Skin epidermis (tissue), 12 donors: ENCODE results near the gene MAN1A1.
A peak's percentile ranks its signal among the peaks of the same experiment; 100 is the strongest.
"Not testable (repeated sequence)": the region's sequence is repeated elsewhere in the genome, so short reads cannot be mapped to it uniquely, and the experiment has no call there.

ENCODE experiments used
- H3K27ac ChIP-seq, 21 experiments: fragments of 200-600 bp; sonication (generic) in 11 of 21; one replicate each; pipeline ENCODE4 v1.5.0; 2020; ENCODE audit warnings: mild to moderate bottlenecking in 3 of 21, inconsistent platforms in 2 of 21, moderate library complexity in 2 of 21
- H3K4me3 ChIP-seq, 7 experiments: fragments of 200-600 bp; sonication (generic) in 2 of 7; one replicate each; pipeline ENCODE4 v1.5.0; 2020; ENCODE audit warnings: inconsistent platforms in 2 of 7, mild to moderate bottlenecking in 2 of 7, moderate library complexity in 1 of 7

MAN1A1 gene

DNA sequence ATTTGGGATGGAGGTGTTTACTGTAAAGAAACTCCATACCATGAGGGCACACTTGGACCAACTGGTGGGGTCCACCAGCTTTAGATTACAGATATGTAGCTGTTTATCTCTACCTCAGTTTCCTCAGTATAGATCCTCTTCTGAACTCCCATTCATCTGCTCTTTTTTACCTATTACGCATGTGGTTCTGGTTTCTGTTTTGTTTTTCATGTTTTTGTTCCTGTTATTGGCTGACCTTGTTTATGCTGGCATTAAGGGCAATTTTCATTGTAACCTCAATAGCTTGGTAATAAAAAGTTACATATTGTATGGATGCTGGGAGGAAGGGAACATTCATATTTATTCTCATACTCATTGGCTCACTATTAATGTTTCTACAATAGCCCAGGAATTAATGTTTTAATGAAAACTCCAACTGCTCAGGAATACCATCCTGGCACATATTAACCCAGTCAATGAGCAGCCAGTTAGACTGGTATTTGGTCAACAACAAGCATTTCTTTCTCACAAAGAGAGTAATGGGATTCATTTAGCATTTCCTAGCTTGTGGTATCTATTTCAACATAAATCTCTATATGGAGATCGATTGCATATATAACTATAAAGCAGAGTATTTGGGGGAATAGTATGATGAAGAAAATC lies 187.3 kb downstream of the MAN1A1 start:
- Histone ChIP-seq H3K4me3 (no peak overlapping the region), H3K27ac (no peak overlapping the region)

DNA sequence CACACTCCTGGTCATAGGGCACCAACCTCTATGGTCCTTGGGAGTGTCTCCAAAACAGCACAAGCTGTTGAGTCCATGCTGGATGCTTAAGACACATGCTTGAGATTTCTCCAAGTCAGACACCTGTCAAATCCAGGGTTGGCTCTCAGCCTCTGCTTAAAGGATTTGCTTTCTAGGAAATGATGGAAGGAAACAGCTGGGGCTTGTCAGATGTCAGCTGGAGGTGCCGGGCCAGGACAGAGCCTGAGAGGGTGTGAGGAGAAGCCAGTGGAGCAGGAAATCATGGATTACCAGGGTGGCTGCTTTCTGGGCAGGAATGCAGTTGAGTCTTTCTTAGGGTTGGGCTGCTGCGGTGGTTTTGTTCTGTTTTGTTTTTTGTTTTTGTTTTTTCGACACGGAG lies 188.1 kb downstream of the MAN1A1 start:
- Histone ChIP-seq H3K4me3 (no peak overlapping the region), H3K27ac (no peak overlapping the region)

DNA sequence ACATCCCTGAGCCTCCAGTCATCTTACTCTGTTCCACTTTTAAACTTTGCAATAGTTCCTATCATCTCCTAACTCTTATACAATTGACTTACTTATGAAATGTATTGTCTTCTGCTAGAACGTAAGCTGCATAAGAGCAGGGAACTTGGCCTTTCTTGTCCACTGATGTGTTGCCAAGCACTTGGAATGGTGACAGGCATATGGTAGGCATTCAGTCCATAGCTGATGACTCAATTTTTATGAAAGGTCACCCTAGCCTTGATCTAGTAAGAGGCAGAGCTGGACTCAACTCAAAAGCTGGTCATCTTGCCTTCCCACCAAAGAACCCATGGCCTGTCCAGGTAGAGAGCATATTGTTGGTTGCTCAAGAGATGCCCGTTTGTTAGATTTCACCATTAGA lies 188.7 kb downstream of the MAN1A1 start:
- Histone ChIP-seq H3K27ac (no peak overlapping the region), H3K4me3 (no peak overlapping the region)

DNA sequence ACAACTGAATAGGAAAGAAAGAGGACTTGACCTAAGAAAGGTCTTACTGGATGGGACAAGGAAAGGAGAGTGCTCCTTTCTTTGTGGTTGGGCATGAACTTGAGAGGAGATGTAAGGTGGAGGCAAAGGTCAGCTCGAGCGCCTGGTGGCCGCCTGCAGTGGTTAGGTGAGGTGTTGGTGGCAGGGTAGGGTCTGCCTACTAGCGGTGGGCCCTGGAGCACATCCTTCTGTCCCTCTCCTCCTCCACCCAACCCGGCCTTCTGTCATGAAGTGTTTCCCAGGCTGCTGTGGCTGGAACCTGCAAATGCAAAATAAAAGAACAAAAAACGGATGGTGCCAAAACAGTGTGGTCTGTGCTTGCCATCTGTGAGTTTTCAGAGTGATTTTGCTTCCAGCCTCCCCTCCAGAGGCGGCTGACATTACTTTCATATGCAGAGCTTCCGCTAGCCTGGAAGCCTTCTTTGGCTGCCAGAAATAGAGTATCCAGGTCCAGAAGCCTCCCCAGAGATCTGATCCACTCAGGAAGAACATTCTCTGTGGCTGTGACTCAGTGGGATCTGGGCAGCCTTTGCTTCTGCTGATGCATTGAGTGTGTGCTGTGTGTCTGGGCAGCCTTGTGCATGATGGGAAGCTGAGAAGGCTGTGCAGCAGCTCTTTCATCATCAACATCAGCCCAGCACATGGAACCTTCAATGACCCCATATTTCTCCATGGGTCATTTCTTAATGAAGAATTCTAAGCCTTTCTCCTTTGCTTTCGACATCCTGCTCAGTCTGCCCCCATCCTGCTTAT lies 191.3 kb downstream of the MAN1A1 start:
- Histone ChIP-seq H3K27ac (peak overlapping the region in 5 of 21 experiments; percentile 29 to 71 (median 36)), H3K4me3 (no peak overlapping the region)

DNA sequence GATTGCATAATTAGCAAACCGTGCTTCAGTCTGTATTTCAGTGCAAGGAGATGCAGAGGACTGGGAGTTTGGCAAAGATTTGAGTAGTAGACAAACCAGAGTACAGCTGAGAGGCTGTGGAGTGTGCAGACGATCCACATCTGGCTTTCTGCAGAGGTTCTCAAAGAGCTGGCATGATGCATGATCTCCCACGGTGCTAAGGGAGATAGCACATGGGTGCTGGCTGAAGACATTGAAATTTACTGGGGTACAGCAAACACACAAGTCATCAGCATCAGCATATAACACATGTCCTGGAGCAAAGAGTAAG lies 192.1 kb downstream of the MAN1A1 start:
- peak overlapping the region in 3 of 21 experiments; percentile 36 to 71 (median 38) for H3K27ac ChIP-seq
- H3K4me3 ChIP-seq, result no peak overlapping the region

DNA sequence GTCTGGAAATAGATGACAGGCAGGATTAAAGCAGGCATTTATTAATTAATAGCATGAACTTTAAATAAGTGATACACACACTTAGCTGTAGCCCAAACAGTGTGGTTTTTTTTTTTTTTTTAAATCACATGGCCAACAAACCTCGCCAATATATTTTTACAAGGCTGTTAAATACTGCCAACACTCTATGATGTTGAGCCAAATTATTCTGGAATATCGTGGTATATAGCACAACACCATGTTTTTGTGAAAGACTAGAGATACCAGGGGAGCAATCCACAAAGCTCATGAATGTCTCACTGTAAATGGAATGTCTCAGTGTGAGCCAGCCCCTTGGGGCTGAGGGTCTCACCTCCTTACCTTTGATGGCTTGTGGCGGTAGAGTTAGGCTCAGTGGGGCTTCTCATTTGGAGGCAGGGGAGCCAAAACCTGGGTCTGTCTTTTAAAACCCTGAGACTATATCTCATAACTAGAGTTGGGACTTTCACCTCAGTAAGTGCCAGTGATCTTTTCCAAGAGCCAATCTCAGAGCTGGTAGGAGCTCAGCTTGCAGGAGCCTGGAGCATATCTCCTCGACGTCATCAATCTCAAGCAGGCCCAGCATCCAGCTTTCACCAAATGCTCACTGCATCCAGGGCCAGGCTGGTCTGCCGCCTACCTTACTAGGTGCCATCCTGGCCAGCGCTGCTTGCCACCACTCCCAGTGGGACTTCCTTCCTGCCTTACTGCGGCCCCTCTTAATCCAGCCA lies 192.6 kb downstream of the MAN1A1 start:
- H3K4me3 ChIP-seq, result no peak overlapping the region
- H3K27ac ChIP-seq, result peak overlapping the region in 2 of 21 experiments; percentile 27 to 71

DNA sequence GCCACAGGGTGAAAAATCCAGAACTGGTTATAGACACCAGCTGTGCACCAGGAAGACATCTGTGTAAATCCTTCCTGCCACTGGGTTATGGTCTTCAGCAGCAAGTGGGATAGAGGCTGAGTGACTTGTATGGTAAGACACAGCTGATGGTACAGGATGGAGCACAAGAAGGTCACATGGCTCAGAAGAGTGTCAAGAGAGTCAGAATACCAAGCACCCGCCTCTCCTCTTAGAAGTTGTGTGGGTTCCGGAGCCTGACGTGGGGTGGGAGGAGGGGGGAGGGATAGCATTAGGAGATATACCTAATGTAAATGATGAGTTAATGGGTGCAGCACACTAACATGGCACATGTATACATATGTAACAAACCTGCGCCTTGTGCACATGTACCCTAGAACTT lies 193.5 kb downstream of the MAN1A1 start:
- not testable (repeated sequence) for H3K27ac ChIP-seq, H3K4me3 ChIP-seq

DNA sequence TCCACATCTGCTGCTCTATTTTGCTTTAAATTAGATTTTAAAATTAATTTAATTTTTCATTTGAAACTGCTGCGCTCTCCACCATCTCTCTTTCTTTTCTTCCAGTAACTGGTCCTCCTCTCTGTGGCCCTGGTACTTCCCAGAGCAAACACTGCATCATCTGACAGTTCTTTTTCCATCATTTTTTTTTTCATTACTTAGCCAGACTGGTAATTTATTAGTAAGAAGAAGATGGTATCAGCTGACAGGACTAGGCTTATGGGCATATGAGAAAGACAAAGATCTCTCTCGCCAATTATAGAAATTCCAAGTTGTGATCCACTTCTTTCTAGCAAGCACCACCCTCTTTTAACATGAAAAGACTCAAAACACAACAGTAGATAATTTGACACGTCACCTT lies 197.4 kb downstream of the MAN1A1 start:
- Histone ChIP-seq H3K4me3 (no peak overlapping the region), H3K27ac (no peak overlapping the region)

DNA sequence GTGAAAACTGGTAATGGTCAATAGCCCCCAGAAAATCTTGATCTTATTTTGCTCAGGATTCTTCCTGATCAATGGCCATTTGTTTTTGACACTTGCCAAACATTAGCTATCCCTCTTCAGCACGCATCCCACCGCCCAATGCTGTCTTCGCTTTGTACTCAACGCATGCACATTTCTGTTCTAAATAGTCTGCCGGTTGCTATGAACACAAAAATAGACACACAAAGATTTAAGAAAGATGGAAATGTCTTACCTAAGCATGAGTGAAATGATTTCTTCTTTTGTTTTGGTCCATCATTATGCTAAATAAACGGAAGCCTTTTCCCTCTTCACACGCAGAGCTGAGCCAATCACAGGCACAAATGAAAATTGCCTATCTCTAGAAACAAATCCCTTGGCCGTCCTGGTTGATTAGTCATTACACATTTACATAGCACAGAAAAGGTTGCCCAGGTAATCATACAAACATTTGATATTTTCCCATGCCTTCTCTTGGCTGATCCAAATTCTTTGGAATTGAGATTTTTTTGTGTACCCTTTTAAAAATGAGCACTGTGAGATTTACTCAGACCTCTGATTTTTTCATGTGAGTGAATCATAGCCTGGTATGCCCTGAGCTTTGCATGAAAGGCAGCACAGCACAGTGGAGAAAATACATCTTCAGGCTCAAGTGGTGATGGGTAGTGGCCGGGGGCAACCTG lies 200.6 kb downstream of the MAN1A1 start:
- Histone ChIP-seq H3K27ac (no peak overlapping the region), H3K4me3 (no peak overlapping the region)

DNA sequence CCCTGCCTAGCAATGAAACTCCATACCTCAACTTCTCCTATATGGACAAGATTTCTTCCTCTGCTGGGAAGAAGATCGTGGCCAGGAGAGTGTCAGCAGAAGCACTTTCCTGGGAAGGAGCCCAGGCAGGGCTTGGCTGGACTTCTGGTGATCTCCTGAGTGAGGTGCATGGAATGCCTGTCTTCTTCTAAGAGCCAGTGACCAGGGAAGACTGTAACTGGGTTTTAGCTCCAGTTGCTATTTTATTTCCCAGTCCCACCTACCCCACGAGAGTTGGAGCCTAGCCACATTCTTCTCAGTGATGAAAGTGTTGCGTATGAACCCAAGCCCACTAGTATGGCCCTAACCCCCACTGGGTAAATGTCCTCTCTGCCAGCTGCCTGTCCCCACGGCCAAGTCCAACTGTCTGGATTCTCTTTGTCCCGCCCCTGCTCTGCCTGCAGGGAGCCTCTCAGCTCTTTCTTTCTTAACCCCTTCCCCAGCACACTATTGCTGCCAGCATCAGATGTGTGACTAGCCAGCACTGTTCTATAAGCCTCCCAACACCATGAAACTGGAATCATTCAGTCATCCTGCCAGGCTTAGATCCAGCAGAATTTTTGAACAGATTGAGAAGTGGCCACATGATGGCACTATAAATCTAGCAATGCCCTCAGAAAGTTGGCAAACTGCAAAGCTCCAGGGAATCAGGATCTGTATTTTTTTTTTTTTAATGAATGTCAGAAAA lies 201.3 kb downstream of the MAN1A1 start:
- peak overlapping the region in 13 of 21 experiments; percentile 8 to 80 (median 44) for H3K27ac ChIP-seq
- H3K4me3 ChIP-seq, result no peak overlapping the region

DNA sequence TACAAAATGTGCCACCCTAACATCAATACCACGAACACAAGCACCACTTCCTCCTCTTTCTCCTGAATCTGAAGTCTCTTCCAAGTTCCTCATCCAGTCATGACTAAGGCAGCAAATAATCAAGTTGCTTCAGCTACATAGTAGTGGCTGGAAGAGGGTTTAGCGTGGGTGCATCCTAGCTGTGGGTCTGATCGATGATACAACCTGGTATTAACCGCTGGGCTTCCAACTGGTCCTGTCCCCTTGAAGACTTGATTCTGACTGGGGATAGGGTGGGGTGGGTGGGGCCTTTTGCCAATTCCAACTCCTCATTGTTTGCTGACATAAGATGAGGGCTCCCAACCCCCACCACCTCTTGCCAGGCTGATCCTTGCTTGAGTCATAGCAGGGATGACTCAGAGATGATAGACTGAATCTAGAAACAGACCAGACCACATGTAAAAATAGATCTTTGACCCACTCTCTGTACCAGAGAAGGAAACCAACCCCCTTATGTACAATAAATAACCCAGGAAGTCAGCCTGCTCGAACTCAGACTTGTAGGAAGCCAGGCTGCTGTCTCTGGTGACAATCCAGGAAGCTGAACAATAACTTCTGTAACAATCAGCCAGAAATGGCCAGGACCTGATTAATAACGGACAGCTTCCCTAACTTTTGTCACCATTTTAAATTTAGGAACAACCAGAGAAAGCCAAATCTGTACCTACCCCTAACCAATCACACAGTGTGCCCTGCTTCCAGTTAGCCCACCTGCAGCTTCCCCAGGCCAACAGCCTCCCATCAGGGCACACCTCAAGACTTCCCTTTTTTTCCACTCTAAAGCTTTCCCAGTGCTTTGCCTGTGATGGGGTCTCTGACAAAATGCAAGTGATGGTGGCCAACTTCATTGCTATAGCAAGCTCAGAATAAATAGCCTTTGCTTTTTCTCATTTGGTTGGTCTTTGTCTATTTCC lies 202.2 kb downstream of the MAN1A1 start:
- no peak overlapping the region for H3K4me3 ChIP-seq
- peak overlapping the region in 16 of 21 experiments; percentile 10 to 80 (median 36) for H3K27ac ChIP-seq

DNA sequence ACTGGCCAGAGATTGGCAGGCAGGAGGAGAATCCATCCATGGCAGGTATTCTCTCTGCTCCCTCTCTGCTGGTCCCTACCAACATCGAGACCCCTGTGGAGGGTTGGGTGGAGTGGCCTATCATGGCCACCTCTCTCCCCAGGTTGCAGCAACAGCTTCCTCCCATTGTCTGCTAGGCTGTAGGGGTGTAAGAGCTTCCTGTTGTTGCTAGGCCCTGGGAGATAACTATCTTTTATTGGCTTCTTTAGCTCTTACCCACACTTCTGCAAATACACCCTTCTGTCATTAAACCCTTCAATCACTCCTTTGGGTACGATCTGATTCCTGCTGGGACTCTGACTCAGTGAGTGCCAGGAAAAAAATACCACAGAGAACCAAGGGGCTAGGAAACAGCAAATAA lies 204.4 kb downstream of the MAN1A1 start:
- no peak overlapping the region for H3K27ac ChIP-seq

DNA sequence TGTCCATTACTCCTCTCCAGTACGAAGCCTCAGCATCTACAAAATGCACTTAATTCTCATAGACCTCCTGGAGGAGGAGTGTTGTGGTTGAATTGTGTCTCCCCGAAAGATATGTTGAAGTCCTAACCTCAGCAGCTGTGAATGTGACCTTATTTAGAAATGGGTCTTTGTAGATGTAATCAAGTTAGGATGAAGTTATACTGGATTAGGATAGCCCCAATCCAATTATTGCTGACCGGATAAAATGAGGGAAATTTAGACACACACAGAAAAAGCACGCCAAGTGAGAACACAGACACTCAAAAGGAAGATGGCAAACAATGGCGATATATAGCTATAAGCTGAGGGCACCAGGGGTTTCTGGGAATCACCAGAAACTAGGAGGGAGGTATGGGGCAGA lies 206.9 kb downstream of the MAN1A1 start:
- Histone ChIP-seq H3K27ac (no peak overlapping the region), H3K4me3 (no peak overlapping the region)

More for the DNA sequence above, 204.4 kb downstream of the MAN1A1 start:
- no peak overlapping the region for H3K4me3 ChIP-seq

DNA sequence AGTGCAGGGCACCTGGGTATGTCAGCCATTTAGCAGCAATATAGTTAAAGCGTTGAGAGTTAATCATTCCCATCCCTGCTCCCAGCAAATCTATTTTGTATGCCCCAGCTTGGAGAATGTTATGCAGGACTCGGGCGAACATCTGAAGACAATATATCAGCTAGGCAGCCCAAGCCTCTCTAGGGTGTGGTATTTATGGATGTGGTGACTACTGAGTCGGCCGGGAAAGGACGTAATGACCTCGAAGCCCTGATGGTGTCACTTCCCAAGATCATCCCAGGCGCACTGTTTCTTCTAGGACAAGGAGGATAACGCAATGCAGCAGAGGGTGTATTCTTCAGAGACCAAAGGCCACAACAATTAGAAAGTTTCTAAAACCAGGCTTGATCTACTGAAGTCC lies 207.5 kb downstream of the MAN1A1 start:
- no peak overlapping the region for H3K27ac ChIP-seq
- no peak overlapping the region for H3K4me3 ChIP-seq

DNA sequence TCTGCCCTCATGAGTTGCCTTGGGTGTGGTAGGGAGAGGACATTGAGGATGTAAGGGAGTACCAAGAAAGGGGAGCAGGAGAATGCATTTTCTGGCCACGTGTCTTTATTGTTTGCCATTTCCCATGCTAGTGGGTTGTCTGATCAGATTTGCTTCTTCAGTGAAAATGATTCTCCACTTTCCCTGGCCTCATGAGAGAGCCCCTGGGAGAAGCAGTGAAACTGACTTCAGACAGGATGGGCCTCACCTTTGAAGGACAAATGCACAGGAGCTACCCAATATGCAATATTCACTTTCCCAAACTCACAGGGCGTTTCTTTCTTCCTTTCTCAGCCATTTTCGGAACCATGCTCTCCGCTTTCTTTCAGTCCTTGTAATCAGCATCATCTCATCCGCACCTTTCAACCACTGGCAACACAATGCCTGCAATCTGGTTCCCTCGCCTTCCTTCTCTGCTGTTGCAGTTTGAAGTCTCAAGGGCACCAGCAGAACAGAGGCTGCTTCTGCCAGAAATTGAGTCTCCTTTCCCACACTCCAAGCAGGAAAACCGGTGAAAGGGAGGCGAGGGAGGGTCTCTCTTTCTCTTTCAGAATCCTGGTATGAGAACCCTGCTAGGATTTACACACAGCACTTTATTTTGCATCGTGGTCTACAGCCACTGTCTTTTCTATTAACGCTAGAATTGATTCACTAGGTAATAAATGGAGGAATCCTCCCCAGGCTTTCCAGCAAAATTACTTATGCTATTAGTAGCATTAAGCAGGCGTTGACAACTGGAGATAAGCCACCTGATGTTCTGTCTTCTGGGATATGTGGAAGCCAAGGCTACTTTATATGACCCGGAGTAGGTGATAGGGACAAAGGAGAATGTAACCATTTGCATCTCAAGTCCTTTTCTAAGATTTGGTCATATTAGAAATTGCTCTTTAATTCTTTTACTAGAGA lies 209.1 kb downstream of the MAN1A1 start:
- Histone ChIP-seq H3K4me3 (no peak overlapping the region), H3K27ac (peak overlapping the region in 1 of 21 experiments; percentile 25)

DNA sequence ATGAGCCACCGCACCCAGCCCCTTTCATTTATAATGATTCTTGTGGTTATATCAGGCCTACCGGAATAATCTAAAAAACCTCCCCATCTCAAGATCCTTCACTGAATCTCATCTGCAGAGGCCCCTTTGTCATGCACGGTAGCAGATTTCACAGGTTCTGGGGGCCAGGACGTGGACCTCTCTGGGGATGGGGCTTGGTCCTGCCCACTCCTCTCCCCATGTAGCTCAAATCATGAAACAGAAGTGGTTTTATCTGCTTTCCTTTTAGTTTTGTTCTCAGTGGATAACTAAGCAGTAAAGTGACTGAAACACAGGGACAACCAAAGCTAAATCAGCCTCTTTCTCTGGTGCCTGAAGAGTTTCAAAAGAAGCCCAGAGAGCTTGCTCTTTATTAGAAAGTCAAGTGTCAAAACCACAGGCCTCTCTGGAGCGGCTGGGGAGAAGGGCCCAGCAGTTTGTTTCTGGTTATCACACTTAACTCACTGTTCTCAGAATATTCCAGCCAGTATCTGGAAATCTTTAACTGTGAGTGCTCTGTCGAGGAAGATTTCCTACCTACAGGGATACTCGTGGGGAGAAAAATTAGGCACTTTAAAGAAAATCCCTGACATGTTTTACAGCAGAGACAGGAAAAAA lies 210.5 kb downstream of the MAN1A1 start:
- Histone ChIP-seq H3K4me3 (no peak overlapping the region), H3K27ac (peak overlapping the region in 4 of 21 experiments; percentile 3 to 44 (median 6))
